H9 (cell line): ENCODE data around the gene GSTA3. TPM values are rescaled to one million over a fixed set of nuclear protein-coding genes. Genes with fewer than 3 reads are reported as not detected.

Experiments
- DNase-seq: peaks from one replicate; pipeline ENCODE4 v3.0.0-alpha.2; 2017
- H2AFZ ChIP-seq: one replicate; pipeline ENCODE4 v1.6.1; 2013; ENCODE audit warnings: mild to moderate bottlenecking, low read length, control low read depth, moderate library complexity
- H2AK5ac ChIP-seq: 2 replicates; pipeline ENCODE4 v1.6.1; 2013; ENCODE audit warnings: low read length, control low read depth, mixed read lengths; ENCODE audit not compliant: insufficient read length
- H2BK120ac ChIP-seq: one replicate; pipeline ENCODE4 v1.6.1; 2013; ENCODE audit warnings: low read depth, mild to moderate bottlenecking, low read length, control low read depth, inconsistent platforms; ENCODE audit not compliant: poor library complexity, severe bottlenecking
- H2BK12ac ChIP-seq: 2 replicates; pipeline ENCODE4 v1.6.1; 2013; ENCODE audit warnings: low read length, control low read depth, mixed read lengths, low read depth; ENCODE audit not compliant: insufficient read length
- H2BK15ac ChIP-seq: 2 replicates; pipeline ENCODE4 v1.6.1; 2013; ENCODE audit warnings: low read depth, low read length, control low read depth
- H2BK20ac ChIP-seq: one replicate; pipeline ENCODE4 v1.6.1; 2013; ENCODE audit warnings: low read depth, mild to moderate bottlenecking, low read length, control low read depth, inconsistent platforms; ENCODE audit not compliant: poor library complexity, severe bottlenecking
- H2BK5ac ChIP-seq: 2 replicates; pipeline ENCODE4 v1.6.1; 2013; ENCODE audit warnings: low read length, control low read depth, mixed read lengths; ENCODE audit not compliant: insufficient read length
- H3K14ac ChIP-seq: 2 replicates; pipeline ENCODE4 v1.6.1; 2013; ENCODE audit warnings: low read length, control low read depth; ENCODE audit not compliant: insufficient read depth
- H3K18ac ChIP-seq: 2 replicates; pipeline ENCODE4 v1.6.1; 2013; ENCODE audit warnings: low read depth, mild to moderate bottlenecking, mixed read lengths, low read length, control low read depth; ENCODE audit not compliant: insufficient read length
- H3K23ac ChIP-seq: 2 replicates; pipeline ENCODE4 v1.6.1; 2013; ENCODE audit warnings: low read length, control low read depth, mixed read lengths, low read depth; ENCODE audit not compliant: insufficient read length
- H3K23me2 ChIP-seq: 2 replicates; pipeline ENCODE4 v1.6.1; 2013; ENCODE audit warnings: low read depth, mild to moderate bottlenecking, mixed read lengths, low read length, control low read depth; ENCODE audit not compliant: insufficient read length, poor library complexity, severe bottlenecking
- H3K27ac ChIP-seq: 2 replicates; pipeline ENCODE4 v1.5.1; 2013; ENCODE audit warnings: low read length, control low read depth, mixed read lengths, low read depth; ENCODE audit not compliant: insufficient read length
- H3K27me3 ChIP-seq: 2 replicates; pipeline ENCODE4 v1.6.1; 2013; ENCODE audit warnings: low read length, control low read depth, inconsistent platforms; ENCODE audit not compliant: insufficient read depth
- H3K4ac ChIP-seq: 2 replicates; pipeline ENCODE4 v1.6.1; 2013; ENCODE audit warnings: low read depth, mild to moderate bottlenecking, control low read depth, inconsistent platforms, low read length, moderate library complexity
- H3K4me1 ChIP-seq: 2 replicates; pipeline ENCODE4 v1.6.1; 2013; ENCODE audit warnings: low read length, control low read depth, inconsistent platforms; ENCODE audit not compliant: insufficient read depth
- H3K4me2 ChIP-seq: 2 replicates; pipeline ENCODE4 v1.6.1; 2013; ENCODE audit warnings: low read length, control low read depth, mixed read lengths; ENCODE audit not compliant: insufficient read length, insufficient read depth
- H3K56ac ChIP-seq: 2 replicates; pipeline ENCODE4 v1.6.1; 2013; ENCODE audit warnings: low read depth, mild to moderate bottlenecking, mixed read lengths, low read length, control low read depth; ENCODE audit not compliant: insufficient read length
- H3K79me1 ChIP-seq: 2 replicates; pipeline ENCODE4 v1.6.1; 2013; ENCODE audit warnings: low read depth, mild to moderate bottlenecking, moderate library complexity, low read length, control low read depth, inconsistent platforms; ENCODE audit not compliant: insufficient read depth, poor library complexity, severe bottlenecking
- H3K79me2 ChIP-seq: 2 replicates; pipeline ENCODE4 v1.6.1; 2013; ENCODE audit warnings: low read length, control low read depth, inconsistent platforms; ENCODE audit not compliant: insufficient read depth
- H3K9ac ChIP-seq: 2 replicates; pipeline ENCODE4 v1.6.1; 2013; ENCODE audit warnings: low read length, control low read depth, mixed read lengths; ENCODE audit not compliant: insufficient read length; ENCODE audit errors: extremely low read depth
- H3K9me3 ChIP-seq: one replicate; pipeline ENCODE4 v1.6.1; 2013; ENCODE audit warnings: low read depth, low read length, inconsistent platforms; ENCODE audit not compliant: control insufficient read depth
- H3T11ph ChIP-seq: one replicate; pipeline ENCODE4 v1.6.1; 2013; ENCODE audit warnings: mild to moderate bottlenecking, low read length, control low read depth, inconsistent platforms
- H4K20me1 ChIP-seq: one replicate; pipeline ENCODE4 v1.6.1; 2013; ENCODE audit not compliant: control insufficient read depth, insufficient read length, insufficient read depth
- H4K5ac ChIP-seq: 2 replicates; pipeline ENCODE4 v1.6.1; 2013; ENCODE audit warnings: low read depth, mild to moderate bottlenecking, mixed read lengths, low read length, control low read depth; ENCODE audit not compliant: insufficient read length
- H4K8ac ChIP-seq: replicated peaks from 2 replicates; pipeline ENCODE4 v1.6.1; 2013; ENCODE audit warnings: low read length, control low read depth, mixed read lengths, low read depth; ENCODE audit not compliant: insufficient read length
- H4K91ac ChIP-seq: 2 replicates; pipeline ENCODE4 v1.6.1; 2013; ENCODE audit warnings: low read depth, mild to moderate bottlenecking, moderate library complexity, mixed read lengths, low read length, control low read depth; ENCODE audit not compliant: insufficient read length
- H3K27ac Mint-ChIP-seq, 3 experiments: 2 replicates in 2 of 3; 3 replicates in 1 of 3; pipeline ENCODE4 v1.8.0; 2020 to 2021; ENCODE audit warnings: mixed read lengths in 3 of 3, mild to moderate bottlenecking in 1 of 3, moderate library complexity in 1 of 3
- H3K27me3 Mint-ChIP-seq: 2 replicates; pipeline ENCODE4 v1.8.0; 2021; ENCODE audit warnings: low read depth, mild to moderate bottlenecking, moderate library complexity, mixed read lengths
- H3K36me3 Mint-ChIP-seq, 3 experiments: 2 replicates in 2 of 3; 3 replicates in 1 of 3; pipeline ENCODE4 v1.8.0; 2020 to 2021; ENCODE audit warnings: low read depth in 3 of 3, mixed read lengths in 3 of 3; ENCODE audit not compliant: insufficient read depth in 1 of 3
- H3K4me1 Mint-ChIP-seq, 2 experiments: 2 replicates each; pipeline ENCODE4 v1.8.0; 2020; ENCODE audit warnings: mixed read lengths in 2 of 2
- H3K4me3 Mint-ChIP-seq, 2 experiments: 2 replicates in 1 of 2; 3 replicates in 1 of 2; pipeline ENCODE4 v1.8.0; 2020 to 2021; ENCODE audit warnings: mild to moderate bottlenecking in 2 of 2, mixed read lengths in 2 of 2, moderate library complexity in 1 of 2
- H3K9me3 Mint-ChIP-seq, 2 experiments: 2 replicates in 1 of 2; 3 replicates in 1 of 2; pipeline ENCODE4 v1.8.0; 2020; ENCODE audit warnings: mild to moderate bottlenecking in 2 of 2, mixed read lengths in 2 of 2, moderate library complexity in 1 of 2
- CTCF ChIP-seq: fragments of 200-600 bp; sonication (generic); conservative IDR thresholded peaks from 3 replicates; pipeline ENCODE4 v1.8.0; 2021; ENCODE audit warnings: antibody characterized with exemption, mild to moderate bottlenecking
- WGBS: extraction: QIAGEN DNeasy Blood & Tissue Kit; methylation state at CpG from one replicate; pipeline ENCODE4 v1.1.7; 2013; ENCODE audit warnings: missing lambda C conversion rate, low lambda C conversion rate, mixed read lengths; ENCODE audit not compliant: insufficient read length; ENCODE audit errors: extremely low coverage; 5-methylcytosine and 5-hydroxymethylcytosine counted together
- total RNA-seq: library from RNA; stranded (reverse); gene quantifications from 2 replicates; pipeline ENCODE4 v1.2.1, GENCODE V29; 2021

GSTA3 gene
- total RNA-seq, 1 experiment from 2014 or later: not detected

DNA sequence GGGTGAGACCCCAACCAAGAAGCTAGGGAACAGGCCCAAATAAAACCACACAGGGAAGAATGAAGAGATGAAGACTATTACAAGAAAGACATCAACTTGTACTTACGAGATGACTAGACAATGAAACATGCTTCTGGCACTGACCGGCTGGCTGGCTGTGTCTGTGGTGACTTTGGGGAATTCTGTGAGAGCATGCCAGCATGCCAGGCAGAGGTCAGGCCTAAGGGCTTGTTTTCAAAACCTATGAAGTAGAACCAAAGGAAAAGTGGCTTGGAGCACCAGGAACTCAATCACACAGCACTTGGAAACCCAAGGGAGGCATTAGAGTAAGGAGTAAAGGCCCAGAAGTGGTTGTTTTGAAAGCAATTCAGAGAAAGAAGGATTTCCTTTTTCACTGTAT is 28.4 kb upstream of the GSTA3 start:
- H4K91ac ChIP-seq: no peak overlapping the region
- H3K79me2 ChIP-seq: no peaks in the 10 kb centered on the region
- Mint-ChIP-seq H3K4me1 (peaks cover 3 to 5% of the 10 kb centered on the region in 2 experiments), H3K36me3 (no peaks in the 10 kb centered on the region), H3K4me3 (no peak overlapping the region), H3K9me3 (no peaks in the 10 kb centered on the region), H3K27ac (no peak overlapping the region), H3K27me3 (no peaks in the 10 kb centered on the region)
- no peak overlapping the region for H3K4me2 ChIP-seq
- no peak overlapping the region for H2BK15ac ChIP-seq
- no peak overlapping the region for H4K8ac ChIP-seq
- no peak overlapping the region for H2BK12ac ChIP-seq
- WGBS: no CpG with 5 or more reads among the region's 2 CpGs
- no peaks in the 10 kb centered on the region for H3K23me2 ChIP-seq
- no peak overlapping the region for H3T11ph ChIP-seq
- no peak for DNase-seq
- no peak overlapping the region for H3K14ac ChIP-seq
- H2AK5ac ChIP-seq: no peak overlapping the region
- H3K27ac ChIP-seq: no peak overlapping the region
- H3K23ac ChIP-seq: no peak overlapping the region
- H4K5ac ChIP-seq: no peak overlapping the region
- H3K27me3 ChIP-seq: no peaks in the 10 kb centered on the region
- H3K18ac ChIP-seq: no peak overlapping the region
- no peaks in the 10 kb centered on the region for H3K79me1 ChIP-seq
- TF ChIP-seq CTCF: no peak
- no peak overlapping the region for H3K56ac ChIP-seq
- no peak overlapping the region for H3K9ac ChIP-seq
- H3K9me3 ChIP-seq: no peaks in the 10 kb centered on the region
- H2BK20ac ChIP-seq: no peak overlapping the region
- H4K20me1 ChIP-seq: no peaks in the 10 kb centered on the region
- no peaks in the 10 kb centered on the region for H3K4me1 ChIP-seq
- H2BK5ac ChIP-seq: no peak overlapping the region
- H3K4ac ChIP-seq: no peak overlapping the region
- H2AFZ ChIP-seq: no peak overlapping the region
- H2BK120ac ChIP-seq: no peak overlapping the region
